ENCODE measurements around the gene LMTK3.

DNA sequence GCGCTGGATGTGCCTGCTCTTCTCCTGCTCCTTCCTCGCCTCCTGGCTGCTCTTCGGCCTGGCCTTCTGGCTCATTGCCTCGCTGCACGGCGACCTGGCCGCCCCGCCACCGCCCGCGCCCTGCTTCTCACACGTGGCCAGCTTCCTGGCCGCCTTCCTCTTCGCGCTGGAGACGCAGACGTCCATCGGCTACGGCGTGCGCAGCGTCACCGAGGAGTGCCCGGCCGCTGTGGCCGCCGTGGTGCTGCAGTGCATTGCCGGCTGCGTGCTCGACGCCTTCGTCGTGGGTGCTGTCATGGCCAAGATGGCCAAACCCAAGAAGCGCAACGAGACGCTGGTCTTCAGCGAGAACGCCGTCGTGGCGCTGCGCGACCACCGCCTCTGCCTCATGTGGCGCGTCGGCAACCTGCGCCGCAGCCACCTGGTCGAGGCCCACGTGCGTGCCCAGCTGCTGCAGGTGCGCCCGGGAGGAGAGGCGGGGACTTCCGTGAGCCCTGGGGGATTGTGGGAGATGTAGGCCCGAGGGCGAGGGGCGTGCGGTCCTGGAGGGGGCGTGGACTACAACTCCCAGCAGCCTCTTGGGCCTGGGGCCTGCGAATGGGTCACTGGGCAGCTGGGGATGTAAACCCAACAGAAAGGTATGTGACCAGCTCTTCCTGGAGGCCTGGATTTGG lies 49.5 kb downstream of the LMTK3 start:
- no peak for TF ChIP-seq POLR2A (IDR thresholded peaks at IDR 0.05)
- TF ChIP-seq, protein P1, sequence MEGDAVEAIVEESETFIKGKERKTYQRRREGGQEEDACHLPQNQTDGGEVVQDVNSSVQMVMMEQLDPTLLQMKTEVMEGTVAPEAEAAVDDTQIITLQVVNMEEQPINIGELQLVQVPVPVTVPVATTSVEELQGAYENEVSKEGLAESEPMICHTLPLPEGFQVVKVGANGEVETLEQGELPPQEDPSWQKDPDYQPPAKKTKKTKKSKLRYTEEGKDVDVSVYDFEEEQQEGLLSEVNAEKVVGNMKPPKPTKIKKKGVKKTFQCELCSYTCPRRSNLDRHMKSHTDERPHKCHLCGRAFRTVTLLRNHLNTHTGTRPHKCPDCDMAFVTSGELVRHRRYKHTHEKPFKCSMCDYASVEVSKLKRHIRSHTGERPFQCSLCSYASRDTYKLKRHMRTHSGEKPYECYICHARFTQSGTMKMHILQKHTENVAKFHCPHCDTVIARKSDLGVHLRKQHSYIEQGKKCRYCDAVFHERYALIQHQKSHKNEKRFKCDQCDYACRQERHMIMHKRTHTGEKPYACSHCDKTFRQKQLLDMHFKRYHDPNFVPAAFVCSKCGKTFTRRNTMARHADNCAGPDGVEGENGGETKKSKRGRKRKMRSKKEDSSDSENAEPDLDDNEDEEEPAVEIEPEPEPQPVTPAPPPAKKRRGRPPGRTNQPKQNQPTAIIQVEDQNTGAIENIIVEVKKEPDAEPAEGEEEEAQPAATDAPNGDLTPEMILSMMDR (IDR thresholded peaks at IDR 0.05) = no peak
